Erythroblast (primary cell): ENCODE measurements around the gene PLIN5.

ENCODE experiments used
- GATA1 ChIP-seq: IDR thresholded peaks from 2 replicates; pipeline ENCODE4 v1.6.1; 2011; ENCODE audit warnings: low read depth, mild to moderate bottlenecking, control low read depth, low read length, moderate library complexity
- POLR2A ChIP-seq: IDR thresholded peaks from 2 replicates; pipeline ENCODE4 v1.6.1; 2011; ENCODE audit warnings: mild to moderate bottlenecking, low read length

- TF ChIP-seq POLR2A, result no peak
- no peak for TF ChIP-seq GATA1
Measured at GRCh38 chr19:4531562-4532165, 3.4 kb downstream of the PLIN5 start.
